HepG2 (cell line): Measurements from ENCODE around the gene AUH. TPM values are rescaled to one million over a fixed set of nuclear protein-coding genes. Genes with fewer than 3 reads are reported as not detected.
A peak's percentile ranks its signal among the peaks of the same experiment; 100 is the strongest.

Source experiments
- CREB1 ChIP-seq, 2 experiments: fragments of 450-650 bp in 1 of 2; IDR thresholded peaks; 2 replicates each; pipeline ENCODE4 v1.6.1; 2016 to 2017; ENCODE audit warnings: control low read depth in 1 of 2, mild to moderate bottlenecking in 1 of 2, missing compliant biosample characterization in 1 of 2, missing genetic modification characterization in 1 of 2
- EZH2 ChIP-seq: conservative IDR thresholded peaks from 2 replicates; pipeline ENCODE4 v1.6.1; 2012; ENCODE audit warnings: mild to moderate bottlenecking, low read depth, low read length, moderate library complexity
- GATAD2A ChIP-seq: IDR thresholded peaks from 2 replicates; pipeline ENCODE4 v1.6.1; 2016
- GLI4 ChIP-seq: sonication (generic); formaldehyde crosslinking; IDR thresholded peaks from 2 replicates; pipeline ENCODE4 v1.5.1; 2020; ENCODE audit warnings: missing genetic modification reagents, mild to moderate bottlenecking, moderate library complexity, borderline replicate concordance
- HES4 ChIP-seq: sonication (generic); formaldehyde crosslinking; IDR thresholded peaks from 2 replicates; pipeline ENCODE4 v1.9.0; 2021; ENCODE audit warnings: mild to moderate bottlenecking, missing genetic modification reagents, borderline replicate concordance
- KLF11 ChIP-seq: IDR thresholded peaks from 2 replicates; pipeline ENCODE4 v1.6.1; 2016; ENCODE audit warnings: missing compliant biosample characterization
- LCORL ChIP-seq, 2 experiments: fragments of 450-650 bp in 1 of 2; sonication (generic) in 1 of 2; formaldehyde crosslinking in 1 of 2; IDR thresholded peaks; 2 replicates each; pipeline versions ENCODE4 v1.5.0 to v1.6.1; 2017 to 2020; ENCODE audit warnings: antibody characterized with exemption in 1 of 2, missing genetic modification reagents in 1 of 2
- MAFF ChIP-seq: IDR thresholded peaks from 2 replicates; pipeline ENCODE4 v1.6.1; 2011; ENCODE audit warnings: low read depth, low read length, improper control_type of control experiment
- MAZ ChIP-seq, 2 experiments: sonication (generic) in 1 of 2; formaldehyde crosslinking in 1 of 2; IDR thresholded peaks; 2 replicates each; pipeline versions ENCODE4 v1.5.0 to v1.6.1; 2012 to 2020; ENCODE audit warnings: low read depth in 2 of 2, mild to moderate bottlenecking in 2 of 2, borderline replicate concordance in 1 of 2, improper control_type of control experiment in 1 of 2, low read length in 1 of 2, missing genetic modification reagents in 1 of 2, moderate library complexity in 1 of 2
- SNAPC5 ChIP-seq: sonication (generic); formaldehyde crosslinking; IDR thresholded peaks from 2 replicates; pipeline ENCODE4 v1.8.1; 2023; ENCODE audit warnings: mild to moderate bottlenecking, missing genetic modification reagents, borderline replicate concordance
- TOE1 ChIP-seq: sonication (generic); formaldehyde crosslinking; IDR thresholded peaks from 2 replicates; pipeline ENCODE4 v1.4.0; 2020; ENCODE audit warnings: mild to moderate bottlenecking, missing genetic modification reagents
- ZBTB3 ChIP-seq: sonication (generic); formaldehyde crosslinking; IDR thresholded peaks from 2 replicates; pipeline ENCODE4 v1.4.0; 2020; ENCODE audit warnings: low read depth, mild to moderate bottlenecking, moderate library complexity, missing genetic modification reagents, borderline replicate concordance
- ZFP36 ChIP-seq: fragments of 150-350 bp; IDR thresholded peaks from 2 replicates; pipeline ENCODE4 v1.6.1; 2018; ENCODE audit warnings: borderline replicate concordance, low read length, low read depth; ENCODE audit not compliant: partially characterized antibody
- ZFP41 ChIP-seq: sonication (generic); formaldehyde crosslinking; IDR thresholded peaks from 2 replicates; pipeline ENCODE4 v1.4.0; 2020; ENCODE audit warnings: mild to moderate bottlenecking, missing genetic modification reagents, borderline replicate concordance
- ZNF160 ChIP-seq: sonication (generic); formaldehyde crosslinking; IDR thresholded peaks from 2 replicates; pipeline ENCODE4 v1.8.0; 2022; ENCODE audit warnings: mild to moderate bottlenecking, inconsistent platforms, missing genetic modification reagents
- ZNF232 ChIP-seq: sonication (generic); formaldehyde crosslinking; IDR thresholded peaks from 2 replicates; pipeline ENCODE4 v1.4.0; 2020; ENCODE audit warnings: missing genetic modification reagents, borderline replicate concordance
- ZNF326 ChIP-seq: sonication (generic); formaldehyde crosslinking; IDR thresholded peaks from 2 replicates; pipeline ENCODE4 v1.4.0; 2020; ENCODE audit warnings: missing genetic modification reagents, borderline replicate concordance
- ZNF335 ChIP-seq: sonication (generic); formaldehyde crosslinking; IDR thresholded peaks from 2 replicates; pipeline ENCODE4 v1.4.0; 2020; ENCODE audit warnings: missing genetic modification reagents
- ZNF773 ChIP-seq: sonication (generic); formaldehyde crosslinking; IDR thresholded peaks from 2 replicates; pipeline ENCODE4 v1.4.0; 2020; ENCODE audit warnings: missing genetic modification reagents, borderline replicate concordance
- ZSCAN31 ChIP-seq: sonication (generic); formaldehyde crosslinking; IDR thresholded peaks from 2 replicates; pipeline ENCODE4 v1.5.0; 2020; ENCODE audit warnings: low read depth, mild to moderate bottlenecking, missing genetic modification reagents
- polyA plus RNA-seq, 8 experiments: library from polyadenylated mRNA; depleted of rRNA in 3 of 8; stranded (reverse) in 7 of 8; unstranded in 1 of 8; fragments of >200 nt; fragmentation: Illumina TruSeq in 4 of 8; extraction: Trizol in 4 of 8; gene quantifications; 2 replicates each; pipeline versions ENCODE4 v1.2.1 to v1.2.3, GENCODE V29; 2011 to 2016; ENCODE audit warnings: low read depth in 4 of 8, missing spikeins in 1 of 8, mixed read lengths in 1 of 8; ENCODE audit not compliant: insufficient read depth in 1 of 8
- total RNA-seq, 5 experiments: library from RNA; depleted of rRNA; stranded (reverse); fragments of >200 nt; fragmentation: Illumina TruSeq; extraction: Trizol; gene quantifications; 2 replicates each; pipeline ENCODE4 v1.2.3, GENCODE V29; 2016; ENCODE audit warnings: low read depth in 1 of 5
- TF ChIP-seq, protein P1 (sequence below): sonication (generic); formaldehyde crosslinking; IDR thresholded peaks from 2 replicates; pipeline ENCODE4 v1.4.0; 2020; ENCODE audit warnings: mild to moderate bottlenecking, missing genetic modification reagents
- TF ChIP-seq, protein P2 (sequence below): sonication (generic); formaldehyde crosslinking; conservative IDR thresholded peaks from 2 replicates; pipeline ENCODE4 v1.4.0; 2020; ENCODE audit warnings: missing genetic modification reagents
- TF ChIP-seq, protein P3 (sequence below): sonication (generic); formaldehyde crosslinking; conservative IDR thresholded peaks from 2 replicates; pipeline ENCODE4 v1.4.0; 2020; ENCODE audit warnings: missing genetic modification reagents

Gene AUH
- total and polyA plus RNA-seq, 2 of the 13 experiments (the other 11 are each of a cell fraction or from before 2014, with no cell fraction given), result 25.8 to 31.9 TPM

DNA sequence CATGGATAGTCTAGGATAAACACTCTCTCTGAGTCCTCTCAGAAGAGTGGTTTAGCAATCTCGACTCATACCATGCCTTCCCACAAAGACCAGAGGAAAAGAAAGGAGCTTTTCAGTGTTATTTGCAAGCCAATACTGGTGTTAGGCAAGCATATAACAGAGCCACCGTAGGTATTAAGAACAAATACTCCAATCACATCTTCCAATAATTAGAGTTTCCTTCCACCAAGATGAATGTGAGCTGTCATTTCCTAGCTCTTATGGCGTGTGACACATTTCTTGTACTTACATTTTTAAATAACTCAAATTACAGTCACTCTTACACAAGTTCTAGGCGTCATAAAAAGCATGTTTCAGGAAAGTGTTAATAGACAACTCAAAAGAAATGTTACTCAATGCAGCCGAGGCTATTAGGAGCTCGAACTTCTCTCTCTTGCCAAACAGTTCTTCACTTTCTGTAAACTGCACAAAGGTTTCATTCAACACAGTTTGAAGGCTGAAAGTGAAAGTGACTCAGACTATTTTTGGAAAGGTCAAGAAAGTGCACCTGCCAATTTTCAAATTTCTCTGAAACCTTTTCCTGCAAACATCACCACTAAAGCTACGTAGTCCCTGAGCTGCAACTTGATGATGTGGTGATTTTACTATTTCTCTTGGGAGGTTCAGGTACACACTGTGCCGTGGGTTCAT is 153.8 kb downstream of the AUH start (continued):
- TF ChIP-seq ZNF326 (CRISPR knock-in tag) (no peak), ZNF160 (CRISPR knock-in tag) (no peak), ZFP41 (CRISPR knock-in tag) (no peak), ZFP36 (no peak), LCORL (IDR thresholded peaks at IDR 0.05) (no peak; the same call in 1 of the 2 replicates), LCORL (CRISPR knock-in tag; IDR thresholded peaks at IDR 0.05) (peak; percentile 71), MAZ (IDR thresholded peaks at IDR 0.05; ENCODE audit: borderline replicate concordance, low read depth, low read length) (no peak), MAZ (CRISPR knock-in tag; IDR thresholded peaks at IDR 0.05; ENCODE audit: low read depth) (no peak), TOE1 (no peak), ZSCAN31 (no peak), ZBTB3 (CRISPR knock-in tag) (no peak), MAFF (0 out of 2 replicates have a peak, but pooled peaks have one; percentile 18), ZNF232 (no peak), SNAPC5 (CRISPR knock-in tag) (no peak), ZNF773 (CRISPR knock-in tag) (no peak), GLI4 (CRISPR knock-in tag) (no peak), GATAD2A (CRISPR knock-in tag) (peak; percentile 89), ZNF335 (CRISPR knock-in tag) (no peak), CREB1 (IDR thresholded peaks at IDR 0.05) (no peak), CREB1 (CRISPR knock-in tag; IDR thresholded peaks at IDR 0.05) (peak; percentile 25; the same call in 1 of the 2 replicates), KLF11 (no peak), EZH2 (no peak), HES4 (CRISPR knock-in tag) (no peak)
- TF ChIP-seq, protein P1, sequence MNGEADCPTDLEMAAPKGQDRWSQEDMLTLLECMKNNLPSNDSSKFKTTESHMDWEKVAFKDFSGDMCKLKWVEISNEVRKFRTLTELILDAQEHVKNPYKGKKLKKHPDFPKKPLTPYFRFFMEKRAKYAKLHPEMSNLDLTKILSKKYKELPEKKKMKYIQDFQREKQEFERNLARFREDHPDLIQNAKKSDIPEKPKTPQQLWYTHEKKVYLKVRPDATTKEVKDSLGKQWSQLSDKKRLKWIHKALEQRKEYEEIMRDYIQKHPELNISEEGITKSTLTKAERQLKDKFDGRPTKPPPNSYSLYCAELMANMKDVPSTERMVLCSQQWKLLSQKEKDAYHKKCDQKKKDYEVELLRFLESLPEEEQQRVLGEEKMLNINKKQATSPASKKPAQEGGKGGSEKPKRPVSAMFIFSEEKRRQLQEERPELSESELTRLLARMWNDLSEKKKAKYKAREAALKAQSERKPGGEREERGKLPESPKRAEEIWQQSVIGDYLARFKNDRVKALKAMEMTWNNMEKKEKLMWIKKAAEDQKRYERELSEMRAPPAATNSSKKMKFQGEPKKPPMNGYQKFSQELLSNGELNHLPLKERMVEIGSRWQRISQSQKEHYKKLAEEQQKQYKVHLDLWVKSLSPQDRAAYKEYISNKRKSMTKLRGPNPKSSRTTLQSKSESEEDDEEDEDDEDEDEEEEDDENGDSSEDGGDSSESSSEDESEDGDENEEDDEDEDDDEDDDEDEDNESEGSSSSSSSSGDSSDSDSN (CRISPR knock-in tag), result 0 out of 2 replicates have a peak, but pooled peaks have one; percentile 40
- TF ChIP-seq, protein P2, sequence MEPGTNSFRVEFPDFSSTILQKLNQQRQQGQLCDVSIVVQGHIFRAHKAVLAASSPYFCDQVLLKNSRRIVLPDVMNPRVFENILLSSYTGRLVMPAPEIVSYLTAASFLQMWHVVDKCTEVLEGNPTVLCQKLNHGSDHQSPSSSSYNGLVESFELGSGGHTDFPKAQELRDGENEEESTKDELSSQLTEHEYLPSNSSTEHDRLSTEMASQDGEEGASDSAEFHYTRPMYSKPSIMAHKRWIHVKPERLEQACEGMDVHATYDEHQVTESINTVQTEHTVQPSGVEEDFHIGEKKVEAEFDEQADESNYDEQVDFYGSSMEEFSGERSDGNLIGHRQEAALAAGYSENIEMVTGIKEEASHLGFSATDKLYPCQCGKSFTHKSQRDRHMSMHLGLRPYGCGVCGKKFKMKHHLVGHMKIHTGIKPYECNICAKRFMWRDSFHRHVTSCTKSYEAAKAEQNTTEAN, result no peak
- TF ChIP-seq, protein P3, sequence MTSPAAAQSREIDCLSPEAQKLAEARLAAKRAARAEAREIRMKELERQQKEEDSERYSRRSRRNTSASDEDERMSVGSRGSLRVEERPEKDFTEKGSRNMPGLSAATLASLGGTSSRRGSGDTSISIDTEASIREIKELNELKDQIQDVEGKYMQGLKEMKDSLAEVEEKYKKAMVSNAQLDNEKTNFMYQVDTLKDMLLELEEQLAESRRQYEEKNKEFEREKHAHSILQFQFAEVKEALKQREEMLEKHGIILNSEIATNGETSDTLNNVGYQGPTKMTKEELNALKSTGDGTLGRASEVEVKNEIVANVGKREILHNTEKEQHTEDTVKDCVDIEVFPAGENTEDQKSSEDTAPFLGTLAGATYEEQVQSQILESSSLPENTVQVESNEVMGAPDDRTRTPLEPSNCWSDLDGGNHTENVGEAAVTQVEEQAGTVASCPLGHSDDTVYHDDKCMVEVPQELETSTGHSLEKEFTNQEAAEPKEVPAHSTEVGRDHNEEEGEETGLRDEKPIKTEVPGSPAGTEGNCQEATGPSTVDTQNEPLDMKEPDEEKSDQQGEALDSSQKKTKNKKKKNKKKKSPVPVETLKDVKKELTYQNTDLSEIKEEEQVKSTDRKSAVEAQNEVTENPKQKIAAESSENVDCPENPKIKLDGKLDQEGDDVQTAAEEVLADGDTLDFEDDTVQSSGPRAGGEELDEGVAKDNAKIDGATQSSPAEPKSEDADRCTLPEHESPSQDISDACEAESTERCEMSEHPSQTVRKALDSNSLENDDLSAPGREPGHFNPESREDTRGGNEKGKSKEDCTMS (CRISPR knock-in tag), result no peak
